ENCODE data around the gene SLC2A4.
"Not testable (repeated sequence)": the region's sequence is repeated elsewhere in the genome, so short reads cannot be mapped to it uniquely, and the experiment has no call there.

Gene SLC2A4

GRCh38 chr17:7327056-7327455, 45.5 kb downstream of the SLC2A4 start:
- DNase-seq, result no peak

GRCh38 chr17:7327501-7327900, 46.0 kb downstream of the SLC2A4 start:
- no peak for DNase-seq

GRCh38 chr17:7328009-7328408, 46.5 kb downstream of the SLC2A4 start:
- no peak for DNase-seq

GRCh38 chr17:7328840-7329373, 47.4 kb downstream of the SLC2A4 start, which contains the start of gene NEURL4:
Gene NEURL4, minus strand, starts transcription at chr17:7329335. Its CDS starts 23 bp downstream, at chr17:7329312.
- DNase-seq, result no peak

- peak; percentile 71 for DNase-seq
These were observed 48.0 kb downstream of the SLC2A4 start for GRCh38 chr17:7329374-7329996.

GRCh38 chr17:7329997-7330637, 48.6 kb downstream of the SLC2A4 start:
- peak; percentile 38 for DNase-seq

- DNase-seq, result no peak
These were observed 49.1 kb downstream of the SLC2A4 start for GRCh38 chr17:7330638-7331015.

- DNase-seq, result no peak
These were observed 50.6 kb downstream of the SLC2A4 start for GRCh38 chr17:7332111-7332510.

- DNase-seq, result not testable (repeated sequence)
These were observed 51.1 kb downstream of the SLC2A4 start for GRCh38 chr17:7332600-7333069.

GRCh38 chr17:7334938-7335538, 53.5 kb downstream of the SLC2A4 start:
- no peak for DNase-seq

GRCh38 chr17:7335765-7336164, 54.2 kb downstream of the SLC2A4 start:
- DNase-seq, result not testable (repeated sequence)

- DNase-seq, result no peak
These were observed 55.0 kb downstream of the SLC2A4 start, which contains the start of gene ACAP1 for GRCh38 chr17:7336240-7337175. Gene ACAP1, plus strand, starts transcription at chr17:7336529. Its CDS starts 206 bp downstream, at chr17:7336735.

GRCh38 chr17:7337600-7337999, 56.1 kb downstream of the SLC2A4 start:
- not testable (repeated sequence) for DNase-seq
